ENCODE data around the gene MICAL3. TPM values are rescaled to one million over a fixed set of nuclear protein-coding genes. Genes with fewer than 3 reads are reported as not detected.

MICAL3 gene
- total and polyA plus RNA-seq, 9 of the 15 experiments (the other 6 are each of a cell fraction or from before 2014, with no cell fraction given): 0.53 to 32.1 (median 12.3) TPM

GRCh38 chr22:17961446-17961729 is 63.0 kb downstream of the MICAL3 start (continued):
- TF ChIP-seq NCOA1 (IDR thresholded peaks at IDR 0.05; ENCODE audit: low read depth) (no peak), BRF1 (IDR thresholded peaks at IDR 0.05; ENCODE audit: borderline replicate concordance, extremely low read depth, insufficient read length) (no peak), SETDB1 (IDR thresholded peaks at IDR 0.05; ENCODE audit: low read length) (no peak), NELFE (IDR thresholded peaks at IDR 0.05; ENCODE audit: insufficient read depth, insufficient read length) (no peak)

GRCh38 chr22:17960695-17961445 is 63.5 kb downstream of the MICAL3 start:
- H3K27me3 ChIP-seq (ENCODE audit: control insufficient read depth in 2 of 2, insufficient read depth in 2 of 2, low read length in 2 of 2): no peaks in the 10 kb centered on the region
- peaks cover 18% of the 10 kb centered on the region for H3K79me2 ChIP-seq (ENCODE audit: control insufficient read depth, insufficient read depth, low read length)
- FAIRE-seq: no peak
- H3K9me3 ChIP-seq (replicated peaks; ENCODE audit: control insufficient read depth, insufficient read depth, low read depth, low read length): no peaks in the 10 kb centered on the region
- H2AFZ ChIP-seq (ENCODE audit: low read depth, low read length): no peak overlapping the region
- in situ Hi-C loops (cut with MboI): no loop called here
- H3K4me2 ChIP-seq (ENCODE audit: insufficient read depth, low read length): no peak overlapping the region
- CTCF ChIA-PET (ENCODE audit: low intra/inter-chr PET ratio): interaction anchor here (0.7 kb wide), 1 partner anchor 12 kb away, joined by 3 read pairs; no protein-coding TSS in a partner anchor
- intact Hi-C loops (cut with micrococcal nuclease): no loop called here
- no peak overlapping the region for H3K4me3 ChIP-seq
- no peak for DNase-seq (ENCODE audit: extremely low read depth in 1 of 4, low spot score in 3 of 4)
- H3K9ac ChIP-seq (ENCODE audit: insufficient read depth in 1 of 2, low read depth in 2 of 2, low read length in 2 of 2): no peak overlapping the region; a peak in 1 of 4 replicates
- H3K4me1 ChIP-seq (replicated peaks in 1 of 2; ENCODE audit: control insufficient read depth in 2 of 2, insufficient read depth in 2 of 2, low read length in 2 of 2): peaks cover 7 to 10% of the 10 kb centered on the region in 2 experiments; a peak in 4 of 5 replicates
- POLR2A ChIA-PET: interaction anchor here (0.6 to 1.7 kb wide), 4 partner anchors 9 to 49 kb away, joined by 3 to 7 read pairs (median 3); no protein-coding TSS in a partner anchor
- no peaks in the 10 kb centered on the region for H3K9me1 ChIP-seq (ENCODE audit: control insufficient read depth, insufficient read depth, low read length)
- no peak overlapping the region for H3K27ac ChIP-seq (ENCODE audit: extremely low read depth, low read depth, low read length)
- 77% methylated on average over 16 of the region's 19 CpGs for WGBS (ENCODE audit: insufficient coverage, low coverage, missing lambda C conversion rate)
- no peak for ATAC-seq
- H3K36me3 ChIP-seq (ENCODE audit: control insufficient read depth, insufficient read depth, low read length): no peaks in the 10 kb centered on the region
- TF ChIP-seq FOXJ3 (CRISPR knock-in tag; IDR thresholded peaks at IDR 0.05) (no peak), NCOA6 (IDR thresholded peaks at IDR 0.05) (no peak), PTBP1 (IDR thresholded peaks at IDR 0.05; ENCODE audit: low read depth, low read length) (no peak), ZBTB33 (CRISPR knock-in tag; IDR thresholded peaks at IDR 0.05) (no peak), ZKSCAN8 (CRISPR knock-in tag; IDR thresholded peaks at IDR 0.05) (no peak), XRCC3 (IDR thresholded peaks at IDR 0.05) (no peak), SP1 (CRISPR knock-in tag; IDR thresholded peaks at IDR 0.05) (no peak), ZNF717 (CRISPR knock-in tag; IDR thresholded peaks at IDR 0.05) (no peak), KLF6 (CRISPR knock-in tag; IDR thresholded peaks at IDR 0.05; ENCODE audit: borderline replicate concordance) (no peak), SETDB1 (IDR thresholded peaks at IDR 0.05; ENCODE audit: low read length) (no peak)
- TF ChIP-seq, protein P1, sequence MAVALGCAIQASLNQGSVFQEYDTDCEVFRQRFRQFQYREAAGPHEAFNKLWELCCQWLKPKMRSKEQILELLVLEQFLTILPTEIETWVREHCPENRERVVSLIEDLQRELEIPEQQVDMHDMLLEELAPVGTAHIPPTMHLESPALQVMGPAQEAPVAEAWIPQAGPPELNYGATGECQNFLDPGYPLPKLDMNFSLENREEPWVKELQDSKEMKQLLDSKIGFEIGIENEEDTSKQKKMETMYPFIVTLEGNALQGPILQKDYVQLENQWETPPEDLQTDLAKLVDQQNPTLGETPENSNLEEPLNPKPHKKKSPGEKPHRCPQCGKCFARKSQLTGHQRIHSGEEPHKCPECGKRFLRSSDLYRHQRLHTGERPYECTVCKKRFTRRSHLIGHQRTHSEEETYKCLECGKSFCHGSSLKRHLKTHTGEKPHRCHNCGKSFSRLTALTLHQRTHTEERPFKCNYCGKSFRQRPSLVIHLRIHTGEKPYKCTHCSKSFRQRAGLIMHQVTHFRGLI (CRISPR knock-in tag; IDR thresholded peaks at IDR 0.05): no peak
- peaks cover 31% of the 10 kb centered on the region for H4K20me1 ChIP-seq (replicated peaks; ENCODE audit: control insufficient read depth, insufficient read depth, low read length)
- BruUV-seq (replicated peaks): no TSS peak

Measured in K562 (cell line).